Measurements from ENCODE around the gene INHBA.

The INHBA gene

GRCh38 chr7:41691286-41692190 is 11.4 kb downstream of the INHBA start:
- TF ChIP-seq CTCF (IDR thresholded peaks at IDR 0.05): no peak
- Histone ChIP-seq H3K27ac (peak overlapping the region; percentile 7 to 44), H3K4me3 (peak overlapping the region; percentile 82)
- DNase-seq (ENCODE audit: low spot score): no peak

- Histone ChIP-seq H3K4me3 (no peak overlapping the region), H3K27ac (no peak overlapping the region)
- no peak for TF ChIP-seq CTCF (IDR thresholded peaks at IDR 0.05)
- DNase-seq (ENCODE audit: low spot score): no peak
Observed at GRCh38 chr7:41689815-41690214, 13.1 kb downstream of the INHBA start.

- DNase-seq (ENCODE audit: low spot score): no peak
- no peak for TF ChIP-seq CTCF (IDR thresholded peaks at IDR 0.05)
- Histone ChIP-seq H3K27ac (peak overlapping the region in 1 of 2 donors; percentile 15), H3K4me3 (no peak overlapping the region)
Observed at GRCh38 chr7:41688906-41689305, 14.0 kb downstream of the INHBA start.

- TF ChIP-seq CTCF (IDR thresholded peaks at IDR 0.05): no peak
- H3K4me3 ChIP-seq: no peak overlapping the region
- no peak for DNase-seq (ENCODE audit: low spot score)
Observed at GRCh38 chr7:41688012-41688625, 14.8 kb downstream of the INHBA start.

GRCh38 chr7:41685684-41686083 is 17.2 kb downstream of the INHBA start:
- DNase-seq (ENCODE audit: low spot score): no peak
- no peak for TF ChIP-seq CTCF (IDR thresholded peaks at IDR 0.05)

More at GRCh38 chr7:41688012-41688625, 14.8 kb downstream of the INHBA start:
- no peak overlapping the region for H3K27ac ChIP-seq

GRCh38 chr7:41682422-41682821 is 20.5 kb downstream of the INHBA start:
- DNase-seq (ENCODE audit: low spot score): no peak
- H3K27ac ChIP-seq: no peak overlapping the region
- H3K4me3 ChIP-seq: no peak overlapping the region
- no peak for TF ChIP-seq CTCF (IDR thresholded peaks at IDR 0.05)

More at GRCh38 chr7:41685684-41686083, 17.2 kb downstream of the INHBA start:
- no peak overlapping the region for H3K27ac ChIP-seq
- H3K4me3 ChIP-seq: no peak overlapping the region

All from coronary artery (tissue), 2 donors.